Heart left ventricle (tissue), 16 donors: Measurements from ENCODE around the gene ITGA2. TPM values are rescaled to one million over a fixed set of nuclear protein-coding genes. Genes with fewer than 3 reads are reported as not detected.

ENCODE experiments used
- ATAC-seq, 4 donors: fragments of 200-7000 bp; cut with Tn5 transposase; one replicate each; pipeline ENCODE4 v1.9.1; 2020 to 2022; ENCODE audit warnings: moderate library complexity in 4 of 4, mild to moderate bottlenecking in 3 of 4, moderate number of reproducible peaks in 1 of 4
- DNase-seq, 5 donors: peaks; one replicate each; pipeline ENCODE4 v3.0.0-alpha.2; 2020
- H3K27ac ChIP-seq, 12 donors: fragments of 200-600 bp; sonication (generic) in 4 of 12; one replicate each; pipeline versions ENCODE4 v1.5.0 to v1.8.0; 2016 to 2022; ENCODE audit warnings: mild to moderate bottlenecking in 2 of 12
- H3K27me3 ChIP-seq, 9 donors: fragments of 200-600 bp; sonication (generic) in 2 of 9; one replicate each; pipeline versions ENCODE4 v1.5.1 to v1.8.0; 2016 to 2022; ENCODE audit warnings: mild to moderate bottlenecking in 3 of 9
- H3K36me3 ChIP-seq, 9 donors: fragments of 200-600 bp; sonication (generic) in 2 of 9; one replicate each; pipeline versions ENCODE4 v1.5.0 to v1.8.0; 2018 to 2022; ENCODE audit warnings: mild to moderate bottlenecking in 2 of 9
- H3K4me1 ChIP-seq, 12 donors: fragments of 200-600 bp; sonication (generic) in 4 of 12; one replicate each; pipeline versions ENCODE4 v1.5.0 to v1.8.0; 2016 to 2022; ENCODE audit warnings: mild to moderate bottlenecking in 3 of 12
- H3K4me3 ChIP-seq, 12 donors: fragments of 200-600 bp; sonication (generic) in 4 of 12; one replicate each; pipeline versions ENCODE4 v1.5.0 to v1.8.0; 2017 to 2022; ENCODE audit warnings: mild to moderate bottlenecking in 9 of 12, moderate library complexity in 4 of 12
- H3K9me3 ChIP-seq, 12 donors: fragments of 200-600 bp; sonication (generic) in 4 of 12; one replicate each; pipeline versions ENCODE4 v1.5.0 to v1.8.0; 2016 to 2022; ENCODE audit warnings: mild to moderate bottlenecking in 1 of 12
- POLR2A ChIP-seq, 2 donors: fragments of 450-650 bp; IDR thresholded peaks; one replicate each; pipeline ENCODE4 v1.6.1; 2017; ENCODE audit warnings: antibody characterized with exemption in 2 of 2, mild to moderate bottlenecking in 2 of 2, moderate library complexity in 2 of 2
- WGBS, 4 donors: extraction: QIAGEN DNeasy Blood & Tissue Kit in 2 of 4; methylation state at CpG; one replicate each; pipeline versions ENCODE4 v1.1.5 to v1.1.7; 2013 to 2018; 5-methylcytosine and 5-hydroxymethylcytosine counted together
- intact Hi-C, 10 donors: fragments of 100-400 bp; cut with DNase I; formaldehyde crosslinking; loops; one replicate each; pipeline versions ENCODE4 v1.11.1 to v1.14.2; 2022
- polyA plus RNA-seq, 2 donors: library from polyadenylated mRNA; stranded (reverse); fragments of 200-250 nt; gene quantifications; one replicate each; pipeline ENCODE4 v1.2.3, GENCODE V29; 2013
- total RNA-seq, 9 donors: library from RNA; depleted of rRNA in 2 of 9; stranded (reverse); fragments of >200 nt in 2 of 9; fragmentation: NEBNext Ultra II Directional in 3 of 9; extraction: Animal tissue kit (Norgen Biotek cat#: 25700) in 3 of 9; gene quantifications; one replicate each; pipeline versions ENCODE4 v1.1.0 to v1.2.4, GENCODE V29; 2016 to 2023
- TF ChIP-seq, protein P1 (sequence below), 12 donors: fragments of 200-600 bp; sonication (generic) in 4 of 12; IDR thresholded peaks; one replicate each; pipeline versions ENCODE4 v1.5.0 to v1.8.0; 2018 to 2022; ENCODE audit warnings: antibody characterized with exemption in 12 of 12, mild to moderate bottlenecking in 5 of 12
- donor health status: ischemic (EF 13 %, LVEDD 7.1; RV severe dilation, severe dysfunction).
- donor health status: healthy with polysubstance abuse.
- donor health status: DM: no; HTN: yes; CAD: no.
- donor health status: DM: no; HTN: no; CAD: no.
- donor health status: ischemic (EF 25% LVEDD 6.9; RV normal size, moderate dysfunction).
- donor health status: ischemic (EF 25% LVEDD 5.7; RV mildly dilated, moderate dysfunction).
- donor health status: healthy.
- donor health status: DM: yes; HTN: yes; CAD: no.
- donor health status: ischemic (EF 35%, LVEDD 5.7; RV mildly dilated, moderate dysfunction).
- donor health status: nonischemic (EF 11% LVEDD 7.7; RV severe dilation, severe dysfunction).
- donor health status: DM: yes; HTN: yes; CAD: no.
- donor health status: PGD.
- donor health status: ischemic (EF 29% LVEDD 5.4; RV normal size, mild dysfunction).
- donor health status: nonischemic (EF 23%, LVEDD 6.1; RV moderate dilation, normal function).

ITGA2 gene
- total and polyA plus RNA-seq, 11 donors: 0.23 to 10.7 (median 1.00) TPM

DNA sequence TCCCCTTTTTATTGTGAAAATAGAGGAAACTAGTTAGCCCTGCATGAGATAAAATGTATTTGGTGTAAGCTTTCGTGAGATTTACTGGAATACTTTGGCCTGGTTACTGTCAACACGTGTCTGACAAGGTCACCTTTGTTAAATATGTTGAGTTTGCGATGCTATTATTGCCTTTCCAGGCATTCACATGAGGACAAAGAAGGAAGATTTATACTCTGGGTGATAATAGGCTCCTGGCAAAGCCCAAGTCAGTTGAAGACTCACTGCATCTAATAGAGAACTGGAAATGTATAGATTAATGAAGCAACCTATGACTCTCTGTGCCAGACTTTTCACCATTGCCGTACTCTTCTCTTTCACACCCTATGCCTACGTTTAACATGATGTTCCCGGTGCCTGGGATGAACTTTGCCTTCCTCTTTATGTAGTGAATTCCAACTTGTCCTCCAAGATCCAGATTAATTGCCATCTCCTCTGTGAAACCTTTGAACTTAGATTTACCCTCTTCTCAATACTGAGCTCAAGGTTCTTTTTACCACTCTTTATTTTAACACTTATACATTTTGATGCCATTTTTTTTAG lies 33.9 kb downstream of the ITGA2 start:
- no peak overlapping the region for H3K4me3 ChIP-seq
- H3K36me3 ChIP-seq: no peaks in the 10 kb centered on the region
- H3K27me3 ChIP-seq: no peaks in the 10 kb centered on the region
- DNase-seq (no peak), ATAC-seq (no peak)
- 80 to 85% (median 82%) methylated on average over 6 of the region's 6 CpGs for WGBS, 4 donors
- no peaks in the 10 kb centered on the region for H3K9me3 ChIP-seq
- H3K27ac ChIP-seq: no peak overlapping the region
- TF ChIP-seq, protein P1, sequence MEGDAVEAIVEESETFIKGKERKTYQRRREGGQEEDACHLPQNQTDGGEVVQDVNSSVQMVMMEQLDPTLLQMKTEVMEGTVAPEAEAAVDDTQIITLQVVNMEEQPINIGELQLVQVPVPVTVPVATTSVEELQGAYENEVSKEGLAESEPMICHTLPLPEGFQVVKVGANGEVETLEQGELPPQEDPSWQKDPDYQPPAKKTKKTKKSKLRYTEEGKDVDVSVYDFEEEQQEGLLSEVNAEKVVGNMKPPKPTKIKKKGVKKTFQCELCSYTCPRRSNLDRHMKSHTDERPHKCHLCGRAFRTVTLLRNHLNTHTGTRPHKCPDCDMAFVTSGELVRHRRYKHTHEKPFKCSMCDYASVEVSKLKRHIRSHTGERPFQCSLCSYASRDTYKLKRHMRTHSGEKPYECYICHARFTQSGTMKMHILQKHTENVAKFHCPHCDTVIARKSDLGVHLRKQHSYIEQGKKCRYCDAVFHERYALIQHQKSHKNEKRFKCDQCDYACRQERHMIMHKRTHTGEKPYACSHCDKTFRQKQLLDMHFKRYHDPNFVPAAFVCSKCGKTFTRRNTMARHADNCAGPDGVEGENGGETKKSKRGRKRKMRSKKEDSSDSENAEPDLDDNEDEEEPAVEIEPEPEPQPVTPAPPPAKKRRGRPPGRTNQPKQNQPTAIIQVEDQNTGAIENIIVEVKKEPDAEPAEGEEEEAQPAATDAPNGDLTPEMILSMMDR (IDR thresholded peaks at IDR 0.05): no peak
- no peak for TF ChIP-seq POLR2A (IDR thresholded peaks at IDR 0.05)
- intact Hi-C loops: no loop called here
- H3K4me1 ChIP-seq: peaks cover 0 to 35% (median 0%) of the 10 kb centered on the region in 12 donors

DNA sequence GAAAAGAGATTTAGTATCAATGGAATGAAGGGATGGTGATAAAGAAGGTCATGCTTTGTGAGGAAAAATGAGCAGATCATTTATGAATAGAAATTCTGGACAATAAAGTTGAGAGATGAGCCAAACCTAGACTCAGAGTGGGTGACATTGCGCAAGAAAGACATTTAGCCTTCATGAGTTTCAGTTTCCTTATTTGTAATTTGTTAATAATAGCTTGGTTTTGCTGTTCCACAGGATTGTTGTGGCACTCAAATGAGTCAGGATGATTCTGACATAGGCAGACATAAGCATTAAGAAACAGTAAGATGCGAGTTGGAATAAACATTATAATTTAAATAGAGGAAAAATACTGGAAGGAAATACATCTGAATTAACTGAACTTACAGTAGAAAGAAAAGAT lies 34.8 kb downstream of the ITGA2 start:
- 68 to 83% (median 72%) methylated on average over 2 of the region's 2 CpGs for WGBS, 4 donors
- no peaks in the 10 kb centered on the region for H3K9me3 ChIP-seq
- H3K27me3 ChIP-seq: no peaks in the 10 kb centered on the region
- intact Hi-C loops: no loop called here
- peaks cover 0 to 37% (median 0%) of the 10 kb centered on the region in 12 donors for H3K4me1 ChIP-seq
- peak overlapping the region in 1 of 12 donors; percentile 6 for H3K27ac ChIP-seq
- DNase-seq: no peak
- no peak overlapping the region for H3K4me3 ChIP-seq
- H3K36me3 ChIP-seq: no peaks in the 10 kb centered on the region
- ATAC-seq: peak in 2 of 4 donors; percentile 33 to 39
- TF ChIP-seq, protein P1 (IDR thresholded peaks at IDR 0.05): no peak
- TF ChIP-seq POLR2A (IDR thresholded peaks at IDR 0.05): no peak

DNA sequence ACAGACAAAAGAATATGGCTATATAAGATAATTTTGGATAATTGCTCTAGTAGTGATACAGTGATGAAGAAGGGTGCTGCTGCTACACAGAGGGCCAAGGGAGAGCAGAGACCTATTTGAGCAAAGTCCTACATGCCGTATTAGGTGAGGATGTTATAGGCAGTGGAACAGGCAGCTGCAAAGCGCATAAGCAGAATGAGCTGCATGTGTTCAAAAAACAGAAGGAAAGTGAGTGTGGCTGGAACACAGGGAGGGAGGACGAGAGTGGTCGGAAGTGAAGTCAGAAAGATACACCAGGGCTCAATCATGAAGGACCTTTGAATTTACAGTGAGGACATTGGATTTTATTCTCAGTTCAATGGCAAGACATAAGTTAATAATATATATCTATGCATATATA lies 35.4 kb downstream of the ITGA2 start:
- Histone ChIP-seq H3K4me1 (peaks cover 0 to 37% (median 0%) of the 10 kb centered on the region in 12 donors), H3K36me3 (no peaks in the 10 kb centered on the region), H3K4me3 (no peak overlapping the region), H3K9me3 (no peaks in the 10 kb centered on the region), H3K27me3 (no peaks in the 10 kb centered on the region), H3K27ac (peak overlapping the region in 1 of 12 donors; percentile 6)
- intact Hi-C loops: no loop called here
- no peak for DNase-seq
- no peak for ATAC-seq
- WGBS, 4 donors: 83 to 89% (median 84%) methylated on average over 4 of the region's 4 CpGs
- TF ChIP-seq POLR2A (IDR thresholded peaks at IDR 0.05): no peak
- TF ChIP-seq, protein P1 (IDR thresholded peaks at IDR 0.05): no peak

DNA sequence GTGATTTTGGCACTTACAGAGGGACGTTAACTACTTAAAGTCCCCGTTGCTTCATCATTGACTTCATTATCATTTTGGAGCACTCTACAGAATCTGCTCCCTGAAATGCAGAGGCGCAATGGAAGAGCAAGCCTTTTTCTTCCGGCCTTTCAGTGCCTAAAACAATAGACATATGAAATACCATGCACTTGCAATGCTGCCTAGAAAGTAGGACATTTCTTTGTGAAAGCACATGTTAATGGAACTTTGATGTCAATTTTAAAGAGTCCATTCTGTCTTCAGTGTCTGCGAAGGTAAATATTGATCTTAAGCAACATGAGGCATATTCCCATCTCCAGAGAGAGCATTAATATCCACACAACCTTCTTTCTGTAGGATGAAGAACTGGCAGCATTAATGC lies 36.3 kb downstream of the ITGA2 start:
- Histone ChIP-seq H3K9me3 (no peaks in the 10 kb centered on the region), H3K36me3 (no peaks in the 10 kb centered on the region), H3K27me3 (no peaks in the 10 kb centered on the region), H3K4me1 (peaks cover 0 to 37% (median 0%) of the 10 kb centered on the region in 12 donors), H3K27ac (no peak overlapping the region), H3K4me3 (no peak overlapping the region)
- TF ChIP-seq, protein P1 (IDR thresholded peaks at IDR 0.05): no peak
- TF ChIP-seq POLR2A (IDR thresholded peaks at IDR 0.05): no peak
- DNase-seq (no peak), ATAC-seq (no peak)
- intact Hi-C loops: loop anchor here in 1 of 10 donors (5.0 kb wide), 1 partner anchor 38 kb away; the partner anchor contains the start of gene ITGA2
- WGBS, 4 donors: 72 to 85% (median 81%) methylated on average over 5 of the region's 5 CpGs
